Ammon's horn (tissue), 1 donor: ENCODE measurements around the gene CDH6.
A peak's percentile ranks its signal among the peaks of the same experiment; 100 is the strongest.

Experiments used
- DNase-seq: peaks from one replicate; pipeline ENCODE4 v3.0.0-alpha.2; 2016; ENCODE audit warnings: low spot score

The CDH6 gene

DNA sequence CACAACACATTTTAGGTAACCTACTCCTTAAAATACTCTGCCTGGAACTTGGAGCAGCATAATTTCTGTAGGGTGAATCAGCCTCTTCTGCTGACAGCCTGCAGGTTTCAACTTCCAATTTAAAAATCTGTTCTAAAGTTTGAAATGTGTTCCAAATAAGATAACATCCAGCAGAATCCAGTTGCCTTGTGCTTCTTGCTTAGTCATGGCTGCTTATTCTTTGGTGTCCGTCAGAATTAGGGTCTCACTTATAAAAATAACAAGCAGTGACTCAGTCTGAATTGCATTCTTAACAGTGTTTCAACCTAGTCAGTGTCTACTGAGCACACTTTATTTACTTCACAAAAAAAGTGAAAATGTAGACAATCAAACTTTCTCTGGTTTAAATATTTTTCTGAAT, 3.7 kb downstream of the CDH6 start:
- no peak for DNase-seq

DNA sequence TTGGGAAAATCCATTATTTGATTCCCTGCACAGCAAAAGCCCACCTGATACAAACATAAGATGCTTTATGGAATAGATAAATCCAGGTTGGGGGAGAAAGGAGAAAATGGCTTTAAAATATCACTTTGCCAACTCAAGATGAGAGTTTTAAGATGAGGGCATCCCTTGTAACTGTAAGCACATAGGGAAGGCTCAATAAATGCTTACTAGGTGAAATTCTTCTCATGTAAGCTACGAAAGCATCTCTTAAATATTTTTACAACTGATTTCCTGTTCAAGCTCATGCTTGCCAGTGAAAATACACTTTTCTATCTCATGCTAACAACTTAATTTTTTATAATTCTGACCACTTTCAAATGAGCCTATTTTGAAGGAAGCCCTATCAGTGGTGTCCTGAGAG, 11.5 kb downstream of the CDH6 start:
- DNase-seq: no peak

DNA sequence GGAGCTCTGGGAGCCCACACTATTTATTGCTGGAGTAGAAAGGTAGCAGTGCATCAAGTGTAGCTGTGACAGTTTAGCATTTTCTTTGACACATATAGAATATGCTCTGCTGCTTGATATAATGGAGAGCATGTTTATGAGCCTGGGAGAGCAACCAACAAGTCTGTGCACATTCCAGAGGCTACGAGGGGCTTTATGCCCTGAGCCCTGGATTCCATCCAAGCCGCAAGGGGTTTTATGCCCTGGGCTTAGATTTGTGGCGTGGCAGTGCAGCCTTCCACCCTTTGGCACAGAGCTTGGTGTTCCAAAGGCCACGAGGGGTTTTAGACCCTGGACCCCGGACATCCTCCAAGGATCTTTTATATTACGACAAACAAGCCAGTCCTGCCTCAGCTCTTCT, 14.6 kb downstream of the CDH6 start:
- DNase-seq: no peak

DNA sequence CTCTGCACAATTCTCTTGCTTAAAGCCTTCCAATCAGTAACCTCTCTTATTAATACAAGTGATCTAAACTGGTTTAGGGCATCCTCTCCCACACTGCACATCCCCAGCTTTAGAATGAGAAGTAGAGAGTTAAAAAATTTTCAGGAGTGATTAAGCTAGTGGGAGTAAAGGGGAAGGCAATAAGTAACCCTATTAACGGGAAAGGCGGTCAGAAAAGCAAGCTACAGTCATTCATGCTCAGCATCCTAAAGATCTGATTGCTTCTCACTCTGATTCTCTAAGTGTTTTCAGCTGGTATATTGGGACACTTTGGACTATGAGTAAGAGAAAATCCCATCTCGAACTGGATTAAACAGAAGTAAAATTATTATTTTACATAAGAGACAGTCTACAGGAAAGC, 15.8 kb downstream of the CDH6 start:
- DNase-seq: no peak

DNA sequence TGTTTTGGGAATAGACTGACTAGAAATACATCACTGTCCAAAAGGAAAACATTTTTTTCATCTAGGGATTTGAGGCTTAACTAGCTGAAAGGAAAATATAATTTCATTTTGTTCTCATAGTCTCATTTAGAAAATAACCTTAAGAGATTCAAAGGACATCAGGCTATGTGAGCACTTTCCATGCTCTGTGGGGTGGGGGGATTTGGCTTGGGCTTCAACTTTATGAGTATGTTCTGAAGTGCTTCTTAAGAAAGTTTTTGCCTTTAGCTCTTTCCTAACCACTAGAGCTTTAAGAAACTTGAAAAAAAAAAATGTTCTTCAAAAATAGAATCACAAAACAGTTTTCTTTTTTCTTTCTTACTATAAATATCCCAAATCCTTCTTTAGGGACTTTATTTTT, 17.6 kb downstream of the CDH6 start:
- DNase-seq: no peak

DNA sequence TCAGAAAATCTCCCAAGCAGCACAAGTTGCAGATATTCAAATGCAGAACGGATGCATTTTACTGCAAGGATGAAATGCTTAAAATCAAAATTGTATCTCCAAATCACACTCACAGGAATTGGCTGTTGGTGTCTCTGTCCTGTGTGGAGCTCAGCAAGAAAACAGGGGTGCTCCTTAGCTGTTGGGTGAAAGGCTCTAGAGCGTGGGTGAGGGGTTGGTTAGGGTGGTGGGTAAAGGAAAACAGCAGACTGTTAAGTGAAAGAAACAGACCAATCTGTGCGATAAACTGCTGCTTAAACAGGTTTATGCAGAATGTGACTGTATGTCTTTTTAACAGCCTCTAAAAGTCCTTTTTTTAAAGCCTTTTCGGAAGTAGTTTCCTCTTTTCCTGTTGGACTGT, 19.8 kb downstream of the CDH6 start:
- no peak for DNase-seq

DNA sequence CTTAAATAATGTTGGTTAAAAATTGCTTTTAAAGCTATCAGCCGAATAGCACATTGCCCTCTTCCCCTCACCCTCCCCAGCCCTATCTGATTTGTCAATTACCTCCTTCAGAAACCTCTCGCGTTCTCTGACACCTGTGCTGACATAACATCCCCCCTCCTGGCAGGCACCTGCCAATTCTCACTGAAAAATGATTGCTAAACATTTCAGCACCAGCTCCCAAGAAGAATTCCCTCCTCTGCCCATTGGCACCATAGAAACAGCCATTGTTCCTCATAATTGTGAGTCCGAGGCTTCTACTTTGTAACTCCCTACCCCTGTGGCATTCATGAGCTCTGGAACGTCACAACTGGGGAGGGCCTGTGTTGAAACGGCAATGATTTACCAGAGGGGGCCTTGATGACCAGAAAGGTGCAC, 20.2 kb downstream of the CDH6 start:
- DNase-seq: no peak

DNA sequence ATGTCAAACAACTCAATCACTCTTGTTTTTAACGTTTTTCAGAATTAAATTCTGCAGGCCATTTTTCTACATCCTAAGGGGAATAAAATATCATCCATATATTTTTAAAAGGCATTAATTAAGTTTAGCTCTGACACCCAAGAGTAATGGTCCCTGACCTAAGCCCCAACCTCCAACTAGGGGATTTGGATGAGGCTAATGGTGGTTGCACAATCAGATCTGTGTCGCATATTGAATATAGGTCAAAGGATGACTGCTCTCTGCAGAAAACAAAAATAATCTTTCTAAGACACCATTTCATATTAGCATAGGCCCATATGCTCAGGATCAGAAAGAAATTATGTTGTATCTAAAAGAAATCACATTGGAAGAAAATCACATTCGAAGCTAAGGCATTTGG, 20.7 kb downstream of the CDH6 start:
- DNase-seq: no peak

DNA sequence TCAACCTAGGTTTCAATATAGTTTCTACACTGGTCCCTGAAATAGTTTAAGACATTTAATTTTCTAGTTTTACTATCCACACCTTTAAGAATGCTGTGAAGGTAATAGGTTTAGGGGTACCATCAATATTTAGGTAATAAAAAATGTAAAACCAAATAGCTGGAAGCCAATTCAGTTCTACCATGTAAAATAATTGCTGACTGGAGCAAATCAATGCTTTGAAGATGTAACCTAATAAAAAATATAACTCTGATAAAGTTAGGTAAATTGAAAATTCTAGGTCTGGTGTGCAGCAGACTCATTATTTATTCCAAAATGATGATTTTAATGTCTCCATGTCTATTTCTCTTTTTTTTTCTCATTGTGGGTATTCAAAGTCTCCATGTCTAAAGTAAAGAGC, 21.8 kb downstream of the CDH6 start:
- no peak for DNase-seq

DNA sequence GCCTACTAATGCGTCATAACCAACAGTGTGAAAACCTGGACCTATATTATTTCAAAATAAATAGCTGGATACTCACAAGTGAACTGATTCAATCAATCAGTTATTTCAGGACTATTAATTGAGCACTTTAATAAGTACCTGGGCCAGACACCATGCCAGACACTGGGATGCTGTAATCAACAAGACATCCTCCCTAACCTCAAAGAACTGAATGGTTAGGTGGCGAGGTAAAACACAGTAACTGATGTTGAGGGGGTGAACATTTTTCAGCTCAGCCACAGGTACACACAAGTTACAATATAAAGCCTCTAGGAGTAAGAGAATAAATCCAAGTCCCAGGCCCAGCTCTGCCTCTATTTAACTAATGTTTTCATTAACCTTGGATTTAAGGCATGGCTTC, 24.0 kb downstream of the CDH6 start:
- no peak for DNase-seq

DNA sequence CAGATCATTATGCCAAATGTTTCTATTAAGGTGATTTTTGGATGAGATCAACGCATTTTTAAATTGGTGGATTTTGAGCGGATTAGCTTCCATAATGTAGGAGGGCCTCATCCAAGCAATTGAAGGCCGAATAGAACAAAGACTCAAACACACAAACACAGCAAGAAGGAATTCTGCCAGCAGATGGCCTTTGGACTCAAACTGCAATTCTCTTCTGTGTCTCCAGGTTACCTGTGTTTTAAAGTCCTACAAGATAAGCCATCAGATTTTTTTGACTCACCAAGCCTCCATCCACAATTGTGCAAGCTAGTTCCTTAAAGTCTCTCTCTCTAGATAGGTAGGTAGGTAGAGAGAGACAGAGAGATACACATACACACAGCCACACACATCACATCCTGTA, 25.5 kb downstream of the CDH6 start:
- no peak for DNase-seq

DNA sequence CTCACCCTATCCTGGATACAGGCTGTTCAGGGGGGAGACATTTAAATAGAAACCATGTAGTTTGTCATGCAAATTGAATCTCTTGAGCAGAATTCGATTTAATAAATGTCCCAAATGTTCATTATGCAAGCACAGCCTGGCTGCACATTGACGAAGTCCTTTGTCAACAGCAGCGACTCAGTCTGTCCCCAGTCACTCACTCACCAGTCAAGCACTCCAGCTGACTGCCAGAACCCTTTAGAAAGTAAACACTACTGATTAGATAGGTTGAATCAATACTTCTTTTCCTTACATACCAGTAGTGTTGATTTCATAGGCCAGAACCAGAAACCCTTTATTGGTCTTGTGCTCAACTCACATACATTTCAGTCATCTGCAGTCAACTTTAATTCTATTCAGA, 27.5 kb downstream of the CDH6 start:
- no peak for DNase-seq

DNA sequence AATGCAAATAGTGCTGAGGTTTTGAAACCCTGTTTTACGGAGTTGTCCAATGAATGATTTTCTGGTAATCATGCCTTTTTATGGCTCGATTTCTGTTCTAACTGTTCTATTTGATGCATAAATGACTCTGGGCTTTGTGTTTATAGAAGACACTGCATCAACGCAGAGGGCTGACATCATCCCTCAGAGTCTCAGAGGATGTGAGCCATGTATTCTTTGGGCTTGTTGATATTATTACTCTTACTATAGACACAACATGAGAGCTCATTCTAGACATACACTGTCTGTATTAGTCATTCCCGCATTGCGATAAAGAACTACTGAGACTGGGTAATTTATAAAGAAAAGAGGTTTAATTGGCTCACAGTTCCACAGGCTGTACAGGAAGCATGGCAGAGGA, 31.6 kb downstream of the CDH6 start:
- no peak for DNase-seq

DNA sequence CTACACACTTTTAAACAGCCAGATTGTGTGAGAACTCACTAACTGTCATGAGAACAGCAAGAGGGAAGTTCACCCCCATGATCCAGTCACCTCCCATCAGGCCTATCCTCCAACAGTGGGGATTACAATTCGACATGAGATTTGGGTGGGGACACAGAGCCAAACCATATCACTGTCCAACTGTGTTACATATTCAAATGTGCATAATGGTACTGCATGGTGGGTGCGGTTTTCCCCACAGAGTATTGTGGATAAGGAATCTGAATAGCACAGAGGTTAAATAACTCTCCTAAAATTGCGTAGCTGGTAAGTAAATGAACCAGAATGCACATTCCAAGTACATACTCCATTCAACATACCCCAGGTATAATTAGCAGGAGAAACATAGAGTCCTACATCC, 32.1 kb downstream of the CDH6 start:
- no peak for DNase-seq

DNA sequence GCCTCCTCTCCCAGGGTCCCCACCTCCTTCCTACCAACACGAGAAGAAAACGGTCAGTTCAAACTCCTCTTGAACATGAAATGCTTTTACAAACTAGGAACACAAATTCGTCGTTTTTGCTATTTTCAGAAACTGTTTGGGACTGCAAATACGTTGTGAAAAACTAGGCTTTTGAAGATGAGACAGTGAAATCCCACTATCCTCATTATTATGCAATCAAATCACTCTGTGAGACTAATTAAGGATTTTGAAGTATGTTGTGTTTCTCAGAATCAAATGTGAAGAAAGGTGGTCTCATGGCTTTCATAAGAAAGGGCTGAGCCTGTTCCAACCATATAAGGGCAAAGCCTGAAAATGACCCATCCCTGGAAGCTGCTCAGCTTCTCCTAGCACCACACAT, 33.2 kb downstream of the CDH6 start:
- DNase-seq: no peak

DNA sequence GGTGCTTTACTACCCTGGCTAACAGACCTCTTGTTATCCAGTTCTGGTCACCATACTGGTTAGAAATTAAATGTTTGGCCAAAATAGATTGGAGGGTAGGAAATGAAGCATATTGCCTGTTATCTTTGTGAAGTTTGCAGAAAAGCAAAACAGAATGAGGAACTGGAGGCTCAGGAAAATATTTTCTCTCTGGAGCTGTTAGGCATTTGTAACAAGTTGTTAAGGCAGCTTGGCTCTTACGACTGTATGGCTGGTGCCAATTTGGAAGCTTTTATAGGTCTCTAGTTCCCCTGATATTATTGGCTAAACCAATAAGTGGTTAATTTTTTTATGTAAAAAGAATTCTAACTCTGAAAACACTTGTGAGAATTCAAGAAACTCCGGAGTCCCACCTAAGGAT, 35.8 kb downstream of the CDH6 start:
- no peak for DNase-seq

DNA sequence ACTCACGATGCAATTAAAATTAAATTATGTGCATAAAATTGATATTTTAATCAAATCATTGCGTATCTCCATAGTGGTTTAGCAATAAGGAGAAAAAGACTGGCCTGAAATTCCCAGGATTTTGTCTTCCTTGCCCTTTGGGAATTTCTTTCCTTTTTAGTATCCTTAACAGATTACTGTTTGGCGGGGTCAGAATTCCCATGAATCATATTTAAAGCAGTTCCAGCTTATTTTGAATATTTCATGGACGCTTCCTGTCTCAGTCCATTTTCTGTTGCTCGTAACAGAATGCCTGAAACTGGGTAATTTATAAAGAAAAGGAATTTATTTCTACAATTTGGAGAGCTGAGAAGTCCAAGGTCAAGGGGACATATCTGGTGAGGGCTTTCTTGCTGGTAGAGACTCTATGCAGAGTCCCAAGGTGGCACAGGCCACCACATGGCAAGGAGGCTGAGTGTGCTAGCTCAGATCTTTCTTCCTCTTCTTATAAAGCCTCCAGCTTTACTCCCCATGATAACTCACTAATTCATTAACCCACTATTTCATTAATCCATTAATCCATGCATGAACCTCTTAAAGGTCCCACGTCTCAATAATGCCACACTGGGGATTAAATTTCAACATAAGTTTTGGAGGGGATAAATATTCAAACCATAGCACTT, 37.8 kb downstream of the CDH6 start:
- no peak for DNase-seq

DNA sequence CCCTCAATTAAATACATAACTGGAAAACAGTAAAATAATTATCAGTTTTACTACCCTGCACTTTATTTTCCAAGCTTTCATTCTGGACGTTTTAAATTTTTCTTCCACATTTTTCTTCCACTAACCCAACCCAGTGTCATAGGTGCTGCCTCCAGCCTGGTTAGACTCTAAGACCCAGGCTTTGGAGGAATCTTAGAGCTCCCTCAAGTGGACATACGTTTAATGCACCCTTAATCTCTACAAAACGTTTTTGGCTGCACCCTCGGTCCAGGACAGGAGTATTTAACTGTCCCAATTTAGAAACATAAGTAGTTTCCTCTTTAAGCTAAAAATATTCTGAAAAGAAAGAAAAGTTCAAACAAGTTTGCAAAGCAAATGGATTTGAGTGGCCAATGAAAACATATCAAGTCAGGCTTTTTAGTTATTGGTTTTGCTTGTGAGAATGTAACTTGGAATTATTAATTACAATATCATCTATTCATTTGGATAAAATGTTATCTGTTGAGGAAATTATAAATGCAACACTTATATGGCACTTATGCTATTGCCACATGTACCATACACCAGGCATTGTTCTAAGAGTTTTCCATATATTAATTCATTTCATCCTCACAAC, 38.9 kb downstream of the CDH6 start:
- DNase-seq: peak; percentile 69

DNA sequence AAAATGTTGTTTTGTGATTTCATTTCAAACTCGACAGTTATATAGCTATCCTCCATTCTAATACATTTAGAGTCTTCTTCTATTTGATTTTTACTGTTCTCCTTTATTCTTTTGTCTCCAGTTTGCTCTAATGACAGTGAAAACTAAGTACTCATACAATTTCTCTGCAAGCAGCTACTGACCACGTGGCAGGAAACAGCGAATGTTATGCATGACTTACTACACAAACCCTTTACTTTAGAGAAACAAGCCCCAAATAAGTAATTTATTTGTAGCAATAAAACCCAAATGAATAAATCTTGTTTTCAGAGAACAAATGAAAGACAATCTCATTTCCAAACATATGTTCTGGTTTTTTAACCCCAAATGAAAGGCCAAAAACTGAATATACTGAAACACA, 41.9 kb downstream of the CDH6 start:
- no peak for DNase-seq

DNA sequence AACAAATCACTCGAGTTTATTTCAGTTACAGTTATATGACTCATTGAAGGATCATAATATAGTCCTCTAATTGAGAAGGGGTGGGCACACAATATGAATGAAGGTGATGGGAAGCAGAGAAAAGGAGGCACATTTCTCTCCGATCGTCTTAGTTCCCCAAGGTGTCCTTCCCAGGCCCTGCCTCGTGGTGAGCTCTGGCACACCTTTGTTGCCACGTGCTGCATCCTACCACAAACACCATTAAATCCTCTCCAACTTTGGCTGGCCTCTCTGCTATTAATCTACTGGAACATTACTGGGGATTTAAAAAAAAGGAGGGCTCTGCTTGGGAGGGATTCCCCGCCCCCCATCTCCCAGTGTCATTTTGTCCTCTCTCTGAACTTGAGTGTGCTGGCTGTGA, 42.9 kb downstream of the CDH6 start:
- no peak for DNase-seq

DNA sequence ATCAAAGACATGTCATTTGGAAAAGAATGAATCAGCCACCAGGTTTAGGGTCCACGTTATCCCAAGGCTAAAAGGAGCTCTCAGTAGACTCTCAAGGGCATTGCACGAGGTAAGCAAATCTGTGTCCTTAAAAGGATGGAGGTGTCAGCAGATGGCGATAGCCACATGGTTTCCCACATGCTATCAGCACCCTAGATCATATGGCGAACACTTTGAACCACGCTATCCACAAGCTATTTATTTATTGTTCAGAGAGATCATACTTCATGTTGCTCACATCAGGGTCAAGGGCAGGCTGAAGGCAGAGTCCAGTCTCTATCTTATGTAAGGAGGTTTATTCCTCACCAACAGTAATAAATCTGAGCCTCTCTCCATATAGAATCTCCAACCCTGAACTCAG, 43.7 kb downstream of the CDH6 start:
- no peak for DNase-seq

DNA sequence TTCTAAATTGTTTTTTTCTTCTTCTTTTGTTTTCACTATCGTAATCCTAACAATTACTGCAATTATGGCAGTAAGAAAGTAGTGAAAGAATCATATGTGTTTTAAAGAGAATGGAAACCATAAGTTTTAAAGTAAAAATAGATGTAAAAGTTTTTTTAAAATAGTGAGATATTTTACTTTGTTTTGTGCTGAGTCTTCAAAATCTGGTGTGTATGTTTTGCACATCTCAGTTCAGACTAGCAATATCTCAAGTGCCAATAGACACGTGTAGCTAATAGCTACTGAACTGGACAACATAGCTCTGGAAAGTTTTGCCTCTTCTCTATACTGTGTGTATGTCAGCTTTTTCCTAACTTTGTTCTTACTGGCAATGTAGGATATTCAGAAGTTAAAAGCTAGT, 45.0 kb downstream of the CDH6 start:
- no peak for DNase-seq

DNA sequence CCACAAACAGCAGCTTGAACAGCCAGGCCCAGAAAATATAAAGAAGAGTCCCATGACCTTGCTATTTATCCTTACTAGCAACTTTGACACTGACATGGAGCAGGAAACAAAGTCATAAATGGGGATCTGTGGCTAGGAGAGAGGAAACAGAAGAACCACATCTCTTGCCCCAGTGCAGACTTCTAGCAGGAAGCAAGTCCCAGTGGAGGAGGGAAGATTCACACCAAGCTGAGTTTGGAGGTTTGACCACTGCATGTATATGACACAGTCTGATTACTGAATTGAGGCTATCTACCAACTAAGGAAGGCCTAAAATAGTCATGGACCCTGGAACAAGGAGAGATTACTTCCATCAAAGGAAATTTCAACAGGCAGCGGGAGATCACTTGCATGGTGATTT, 51.4 kb downstream of the CDH6 start:
- DNase-seq: no peak

DNA sequence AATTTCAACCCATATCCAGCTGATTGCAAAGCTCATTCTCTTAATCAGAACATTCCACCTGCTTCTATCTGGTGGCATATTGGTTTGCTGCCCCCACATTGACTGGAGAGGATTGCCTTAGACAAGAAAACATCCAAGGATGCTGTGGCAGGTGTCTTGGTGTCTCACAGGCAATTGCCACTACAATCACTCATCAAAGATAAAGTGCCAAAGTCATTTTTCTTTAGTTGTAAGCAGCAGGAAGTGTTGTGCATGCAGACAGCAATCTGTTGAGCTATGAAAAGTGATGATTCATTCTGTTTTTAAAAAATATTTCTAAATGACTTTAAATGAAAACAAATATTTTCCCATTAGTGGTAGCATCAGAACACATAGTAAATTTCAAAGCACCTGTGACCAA, 53.9 kb downstream of the CDH6 start:
- no peak for DNase-seq
